HL-60 (cell line): ENCODE data around the gene GSTT4.
"Not testable (repeated sequence)": the region's sequence is repeated elsewhere in the genome, so short reads cannot be mapped to it uniquely, and the experiment has no call there.

Experiments
- CTCF ChIP-seq: IDR thresholded peaks from one replicate; pipeline ENCODE4 v1.5.1; 2011; ENCODE audit warnings: low read length, control low read depth, inconsistent platforms; ENCODE audit not compliant: insufficient read depth
- GABPA ChIP-seq: IDR thresholded peaks from 2 replicates; pipeline ENCODE4 v1.6.1; 2012; ENCODE audit warnings: low read depth

GRCh38 chr22:23954193-23954990 is 50.9 kb downstream of the GSTT4 start:
- not testable (repeated sequence) for TF ChIP-seq CTCF, GABPA
